HG02588 (cell line): ENCODE measurements around the gene VWCE.

Source experiments
- ATAC-seq: cut with Tn5 transposase; IDR thresholded peaks from one replicate; pipeline ENCODE4 v1.9.1; 2021; ENCODE audit warnings: mild to moderate bottlenecking, moderate library complexity; ENCODE audit not compliant: unreplicated experiment

Gene VWCE

GRCh38 chr11:61287338-61287977 lies 7.7 kb downstream of the VWCE start:
- no peak for ATAC-seq

GRCh38 chr11:61283613-61284012 lies 11.5 kb downstream of the VWCE start:
- no peak for ATAC-seq

GRCh38 chr11:61281581-61282250 lies 13.4 kb downstream of the VWCE start:
- ATAC-seq, result no peak

GRCh38 chr11:61280883-61281580 lies 14.1 kb downstream of the VWCE start:
- no peak for ATAC-seq

GRCh38 chr11:61279934-61280659 lies 15.0 kb downstream of the VWCE start:
- no peak for ATAC-seq

- no peak for ATAC-seq
Measured at GRCh38 chr11:61278001-61278470, 17.1 kb downstream of the VWCE start.

GRCh38 chr11:61277186-61278000 lies 17.7 kb downstream of the VWCE start:
- ATAC-seq, result no peak

GRCh38 chr11:61275191-61275590 lies 19.9 kb downstream of the VWCE start:
- no peak for ATAC-seq

- ATAC-seq, result no peak
Measured at GRCh38 chr11:61274084-61274483, 21.0 kb downstream of the VWCE start.

GRCh38 chr11:61273178-61274078 lies 21.7 kb downstream of the VWCE start:
- ATAC-seq, result no peak

GRCh38 chr11:61272731-61273130 lies 22.4 kb downstream of the VWCE start:
- no peak for ATAC-seq

- ATAC-seq, result no peak
Measured at GRCh38 chr11:61270354-61271076, 24.6 kb downstream of the VWCE start.

GRCh38 chr11:61268588-61269250 lies 26.4 kb downstream of the VWCE start:
- no peak for ATAC-seq

- no peak for ATAC-seq
Measured at GRCh38 chr11:61267437-61267841, 27.7 kb downstream of the VWCE start.

- no peak for ATAC-seq
Measured at GRCh38 chr11:61266602-61267001, 28.5 kb downstream of the VWCE start.

- ATAC-seq, result no peak
Measured at GRCh38 chr11:61265357-61265756, 29.8 kb downstream of the VWCE start.

GRCh38 chr11:61264795-61265194 lies 30.3 kb downstream of the VWCE start:
- no peak for ATAC-seq

- no peak for ATAC-seq
Measured at GRCh38 chr11:61264371-61264770, 30.7 kb downstream of the VWCE start.
